Prostate gland (tissue), 2 donors: Measurements from ENCODE around the gene TMEM33.

ENCODE experiments used
- CTCF ChIP-seq, 4 experiments: fragments of 200-600 bp in 2 of 4; fragments of 450-650 bp in 2 of 4; sonication (generic) in 2 of 4; IDR thresholded peaks; 1 replicate in 3 of 4; 2 replicates in 1 of 4; pipeline ENCODE4 v1.5.1; 2016 to 2019; ENCODE audit warnings: antibody characterized with exemption in 4 of 4, mild to moderate bottlenecking in 2 of 4, moderate library complexity in 2 of 4
- POLR2A ChIP-seq: fragments of 450-650 bp; IDR thresholded peaks from one replicate; pipeline ENCODE4 v1.6.1; 2016; ENCODE audit warnings: antibody characterized with exemption, mild to moderate bottlenecking
- POLR2AphosphoS5 ChIP-seq: sonication (generic); formaldehyde crosslinking; IDR thresholded peaks from one replicate; pipeline ENCODE4 v1.6.1; 2017; ENCODE audit warnings: antibody characterized with exemption

GRCh38 chr4:41890085-41890484 is 45.1 kb upstream of the TMEM33 start:
- TF ChIP-seq CTCF (IDR thresholded peaks at IDR 0.05) = no peak
- no peak for TF ChIP-seq POLR2AphosphoS5
- TF ChIP-seq POLR2A = no peak
